HepG2 (cell line): ENCODE data around the gene LCAT. TPM values are rescaled to one million over a fixed set of nuclear protein-coding genes. Genes with fewer than 3 reads are reported as not detected.
A peak's percentile ranks its signal among the peaks of the same experiment; 100 is the strongest.

Experiments
- ARNT2 ChIP-seq: sonication (generic); formaldehyde crosslinking; IDR thresholded peaks from 2 replicates; pipeline ENCODE4 v1.8.0; 2022; ENCODE audit warnings: mild to moderate bottlenecking, low read depth, missing genetic modification reagents, moderate library complexity
- GABPB1 ChIP-seq: IDR thresholded peaks from 2 replicates; pipeline ENCODE4 v1.6.1; 2016; ENCODE audit warnings: mild to moderate bottlenecking, missing genetic modification reagents, moderate library complexity, missing compliant biosample characterization
- GATA4 ChIP-seq: sonication (generic); IDR thresholded peaks from 2 replicates; pipeline ENCODE4 v1.6.1; 2016; ENCODE audit warnings: antibody characterized with exemption, low read depth, borderline replicate concordance
- IKZF1 ChIP-seq: fragments of 450-650 bp; IDR thresholded peaks from 2 replicates; pipeline ENCODE4 v1.7.1; 2016
- KLF9 ChIP-seq: IDR thresholded peaks from 2 replicates; pipeline ENCODE4 v1.6.1; 2016; ENCODE audit warnings: low read depth
- MBD4 ChIP-seq: IDR thresholded peaks from 2 replicates; pipeline ENCODE4 v1.6.1; 2012; ENCODE audit warnings: low read length, inconsistent platforms, borderline replicate concordance
- NFKB2 ChIP-seq: sonication (generic); formaldehyde crosslinking; IDR thresholded peaks from 2 replicates; pipeline ENCODE4 v1.4.0; 2020; ENCODE audit warnings: missing genetic modification reagents, borderline replicate concordance
- NR1H2 ChIP-seq: sonication (generic); formaldehyde crosslinking; IDR thresholded peaks from 2 replicates; pipeline ENCODE4 v1.8.1; 2022; ENCODE audit warnings: low read depth, missing genetic modification reagents, borderline replicate concordance
- PHB2 ChIP-seq: fragments of 450-650 bp; IDR thresholded peaks from 2 replicates; pipeline ENCODE4 v1.6.1; 2018; ENCODE audit not compliant: partially characterized antibody
- PLRG1 ChIP-seq: fragments of 450-650 bp; conservative IDR thresholded peaks from 2 replicates; pipeline ENCODE4 v1.6.1; 2016
- POLR2G ChIP-seq: fragments of 200-400 bp; formaldehyde crosslinking; IDR thresholded peaks from 2 replicates; pipeline ENCODE4 v1.6.1; 2018; ENCODE audit warnings: mild to moderate bottlenecking, low read depth, low read length, moderate library complexity
- RFX1 ChIP-seq: fragments of 450-650 bp; IDR thresholded peaks from 2 replicates; pipeline ENCODE4 v1.6.1; 2017
- SMC3 ChIP-seq: IDR thresholded peaks from 2 replicates; pipeline ENCODE4 v1.6.1; 2011; ENCODE audit warnings: low read length, improper control_type of control experiment
- SNAPC2 ChIP-seq: sonication (generic); formaldehyde crosslinking; IDR thresholded peaks from 2 replicates; pipeline ENCODE4 v1.8.1; 2022; ENCODE audit warnings: mild to moderate bottlenecking, missing genetic modification reagents
- SYNCRIP ChIP-seq: fragments of 200-400 bp; formaldehyde crosslinking; IDR thresholded peaks from 2 replicates; pipeline ENCODE4 v1.6.1; 2018; ENCODE audit warnings: mild to moderate bottlenecking, low read depth, low read length; ENCODE audit not compliant: insufficient read depth
- ZBTB34 ChIP-seq: sonication (generic); formaldehyde crosslinking; IDR thresholded peaks from 2 replicates; pipeline ENCODE4 v1.8.0; 2022; ENCODE audit warnings: mild to moderate bottlenecking, missing genetic modification reagents
- ZKSCAN1 ChIP-seq: fragments of 150-350 bp; IDR thresholded peaks from 2 replicates; pipeline ENCODE4 v1.6.1; 2014; ENCODE audit warnings: low read length
- ZNF235 ChIP-seq: sonication (generic); formaldehyde crosslinking; IDR thresholded peaks from 2 replicates; pipeline ENCODE4 v1.8.1; 2023; ENCODE audit warnings: mild to moderate bottlenecking, missing genetic modification reagents, borderline replicate concordance
- ZNF251 ChIP-seq: sonication (generic); formaldehyde crosslinking; IDR thresholded peaks from 2 replicates; pipeline ENCODE4 v1.9.0; 2021; ENCODE audit warnings: mild to moderate bottlenecking, missing genetic modification reagents
- ZNF496 ChIP-seq: sonication (generic); formaldehyde crosslinking; IDR thresholded peaks from 2 replicates; pipeline ENCODE4 v1.8.1; 2023; ENCODE audit warnings: mild to moderate bottlenecking, moderate library complexity, missing genetic modification reagents; ENCODE audit not compliant: insufficient replicate concordance
- ZNF605 ChIP-seq: sonication (generic); formaldehyde crosslinking; IDR thresholded peaks from 2 replicates; pipeline ENCODE4 v1.8.0; 2022; ENCODE audit warnings: mild to moderate bottlenecking, missing genetic modification reagents
- ZNF724P ChIP-seq: sonication (generic); formaldehyde crosslinking; IDR thresholded peaks from 2 replicates; pipeline ENCODE4 v1.8.0; 2022; ENCODE audit warnings: missing genetic modification reagents, borderline replicate concordance
- ZNF850 ChIP-seq: sonication (generic); formaldehyde crosslinking; conservative IDR thresholded peaks from 2 replicates; pipeline ENCODE4 v1.9.0; 2021; ENCODE audit warnings: mild to moderate bottlenecking, missing genetic modification reagents
- polyA plus RNA-seq, 8 experiments: library from polyadenylated mRNA; depleted of rRNA in 3 of 8; stranded (reverse) in 7 of 8; unstranded in 1 of 8; fragments of >200 nt; fragmentation: Illumina TruSeq in 4 of 8; extraction: Trizol in 4 of 8; gene quantifications; 2 replicates each; pipeline versions ENCODE4 v1.2.1 to v1.2.3, GENCODE V29; 2011 to 2016; ENCODE audit warnings: low read depth in 4 of 8, missing spikeins in 1 of 8, mixed read lengths in 1 of 8; ENCODE audit not compliant: insufficient read depth in 1 of 8
- total RNA-seq, 5 experiments: library from RNA; depleted of rRNA; stranded (reverse); fragments of >200 nt; fragmentation: Illumina TruSeq; extraction: Trizol; gene quantifications; 2 replicates each; pipeline ENCODE4 v1.2.3, GENCODE V29; 2016; ENCODE audit warnings: low read depth in 1 of 5
- TF ChIP-seq, protein P1 (sequence below), 2 experiments: sonication (generic) in 1 of 2; formaldehyde crosslinking in 1 of 2; IDR thresholded peaks; 2 replicates each; pipeline versions ENCODE4 v1.5.1 to v1.6.1; 2011 to 2020; ENCODE audit warnings: borderline replicate concordance in 1 of 2, low read depth in 1 of 2, low read length in 1 of 2, mild to moderate bottlenecking in 1 of 2, missing genetic modification reagents in 1 of 2, moderate library complexity in 1 of 2
- TF ChIP-seq, protein P2 (sequence below): sonication (generic); formaldehyde crosslinking; IDR thresholded peaks from 2 replicates; pipeline ENCODE4 v1.5.0; 2020; ENCODE audit warnings: missing genetic modification reagents, mild to moderate bottlenecking, borderline replicate concordance
- TF ChIP-seq, protein P3 (sequence below): sonication (generic); formaldehyde crosslinking; IDR thresholded peaks from 2 replicates; pipeline ENCODE4 v1.4.0; 2020; ENCODE audit warnings: missing genetic modification reagents

The LCAT gene
- total and polyA plus RNA-seq, 2 of the 13 experiments (the other 11 are each of a cell fraction or from before 2014, with no cell fraction given) = 36.1 to 38.9 TPM

GRCh38 chr16:67968400-67969253 is 24.7 kb upstream of the LCAT start, which contains the start of gene SLC12A4 (continued):
- TF ChIP-seq ZNF496 (CRISPR knock-in tag) (no peak), ARNT2 (CRISPR knock-in tag) (peak; percentile 43; the same call in 1 of the 2 replicates), NFKB2 (CRISPR knock-in tag) (peak; percentile 35; the same call in 1 of the 2 replicates), ZKSCAN1 (peak; percentile 43), GABPB1 (CRISPR knock-in tag) (peak; percentile 92), SMC3 (no peak), ZNF235 (CRISPR knock-in tag) (peak; percentile 75; the same call in 1 of the 2 replicates), ZNF724P (CRISPR knock-in tag) (peak; percentile 89), SYNCRIP (no peak), KLF9 (peak; percentile 52; the same call in 1 of the 2 replicates), POLR2G (peak; percentile 70), NR1H2 (CRISPR knock-in tag) (0 out of 2 replicates have a peak, but pooled peaks have one; percentile 6), MBD4 (no peak), ZBTB34 (CRISPR knock-in tag) (no peak), ZNF251 (CRISPR knock-in tag) (no peak), ZNF850 (no peak), PLRG1 (no peak), RFX1 (no peak), SNAPC2 (CRISPR knock-in tag) (peak; percentile 57), GATA4 (no peak), IKZF1 (no peak), ZNF605 (peak; percentile 92), PHB2 (no peak)
- TF ChIP-seq, protein P1, sequence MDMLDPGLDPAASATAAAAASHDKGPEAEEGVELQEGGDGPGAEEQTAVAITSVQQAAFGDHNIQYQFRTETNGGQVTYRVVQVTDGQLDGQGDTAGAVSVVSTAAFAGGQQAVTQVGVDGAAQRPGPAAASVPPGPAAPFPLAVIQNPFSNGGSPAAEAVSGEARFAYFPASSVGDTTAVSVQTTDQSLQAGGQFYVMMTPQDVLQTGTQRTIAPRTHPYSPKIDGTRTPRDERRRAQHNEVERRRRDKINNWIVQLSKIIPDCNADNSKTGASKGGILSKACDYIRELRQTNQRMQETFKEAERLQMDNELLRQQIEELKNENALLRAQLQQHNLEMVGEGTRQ (IDR thresholded peaks at IDR 0.05; ENCODE audit: low read depth, low read length) = no peak
- TF ChIP-seq, protein P1 (CRISPR knock-in tag; IDR thresholded peaks at IDR 0.05; ENCODE audit: borderline replicate concordance) = peak; percentile 52; the same call in 1 of the 2 replicates
- TF ChIP-seq, protein P2, sequence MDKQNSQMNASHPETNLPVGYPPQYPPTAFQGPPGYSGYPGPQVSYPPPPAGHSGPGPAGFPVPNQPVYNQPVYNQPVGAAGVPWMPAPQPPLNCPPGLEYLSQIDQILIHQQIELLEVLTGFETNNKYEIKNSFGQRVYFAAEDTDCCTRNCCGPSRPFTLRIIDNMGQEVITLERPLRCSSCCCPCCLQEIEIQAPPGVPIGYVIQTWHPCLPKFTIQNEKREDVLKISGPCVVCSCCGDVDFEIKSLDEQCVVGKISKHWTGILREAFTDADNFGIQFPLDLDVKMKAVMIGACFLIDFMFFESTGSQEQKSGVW (CRISPR knock-in tag) = no peak; the same call in 1 of the 2 replicates
- TF ChIP-seq, protein P3, sequence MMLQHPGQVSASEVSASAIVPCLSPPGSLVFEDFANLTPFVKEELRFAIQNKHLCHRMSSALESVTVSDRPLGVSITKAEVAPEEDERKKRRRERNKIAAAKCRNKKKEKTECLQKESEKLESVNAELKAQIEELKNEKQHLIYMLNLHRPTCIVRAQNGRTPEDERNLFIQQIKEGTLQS (CRISPR knock-in tag) = peak; percentile 89
